GM23248 (cell line): ENCODE measurements around the gene TMEM171. TPM values are rescaled to one million over a fixed set of nuclear protein-coding genes. Genes with fewer than 3 reads are reported as not detected.

ENCODE experiments used
- DNase-seq: peaks from one replicate; pipeline ENCODE4 v3.0.0-alpha.2; 2015
- H2AFZ ChIP-seq: fragments of 200-600 bp; sonication (generic); 2 replicates; pipeline ENCODE4 v1.6.1; 2016; ENCODE audit warnings: antibody characterized with exemption
- H3F3A ChIP-seq: fragments of 200-600 bp; sonication (generic); 2 replicates; pipeline ENCODE4 v1.6.1; 2016; ENCODE audit warnings: mild to moderate bottlenecking, antibody characterized with exemption, mixed run types; ENCODE audit not compliant: insufficient read depth
- H3K27ac ChIP-seq: fragments of 200-600 bp; sonication (generic); 2 replicates; pipeline ENCODE4 v1.5.1; 2016; ENCODE audit warnings: mild to moderate bottlenecking
- H3K27me3 ChIP-seq: fragments of 200-600 bp; sonication (generic); replicated peaks from 2 replicates; pipeline ENCODE4 v1.6.1; 2016; ENCODE audit warnings: mild to moderate bottlenecking; ENCODE audit not compliant: insufficient read depth
- H3K36me3 ChIP-seq: fragments of 200-600 bp; sonication (generic); 2 replicates; pipeline ENCODE4 v1.6.1; 2016; ENCODE audit warnings: low read depth, mild to moderate bottlenecking
- H3K4me1 ChIP-seq: fragments of 200-600 bp; sonication (generic); 2 replicates; pipeline ENCODE4 v1.6.1; 2016; ENCODE audit warnings: mild to moderate bottlenecking; ENCODE audit not compliant: insufficient read depth
- H3K4me2 ChIP-seq: fragments of 200-600 bp; sonication (generic); one replicate; pipeline ENCODE4 v1.6.1; 2016; ENCODE audit warnings: mild to moderate bottlenecking; ENCODE audit not compliant: unreplicated experiment
- H3K4me3 ChIP-seq: fragments of 200-600 bp; sonication (generic); 2 replicates; pipeline ENCODE4 v1.5.1; 2016; ENCODE audit warnings: mild to moderate bottlenecking
- H3K79me2 ChIP-seq: fragments of 200-600 bp; sonication (generic); 2 replicates; pipeline ENCODE4 v1.6.1; 2016; ENCODE audit warnings: mild to moderate bottlenecking; ENCODE audit not compliant: insufficient read depth
- H3K9ac ChIP-seq: fragments of 200-600 bp; sonication (generic); 2 replicates; pipeline ENCODE4 v1.6.1; 2016; ENCODE audit warnings: mild to moderate bottlenecking
- H3K9me2 ChIP-seq: fragments of 200-600 bp; sonication (generic); 2 replicates; pipeline ENCODE4 v1.6.1; 2016; ENCODE audit warnings: mixed run types, mild to moderate bottlenecking, moderate library complexity; ENCODE audit not compliant: insufficient read depth
- H3K9me3 ChIP-seq: fragments of 200-600 bp; sonication (generic); one replicate; pipeline ENCODE4 v1.6.1; 2017; ENCODE audit warnings: low read depth
- H4K20me1 ChIP-seq: fragments of 200-600 bp; sonication (generic); 2 replicates; pipeline ENCODE4 v1.6.0; 2016; ENCODE audit not compliant: insufficient read depth
- EZH2 ChIP-seq: fragments of 200-600 bp; sonication (generic); IDR thresholded peaks from 2 replicates; pipeline ENCODE4 v1.6.1; 2018; ENCODE audit warnings: antibody characterized with exemption, mild to moderate bottlenecking; ENCODE audit not compliant: insufficient read depth, poor library complexity, severe bottlenecking
- EZH2phosphoT487 ChIP-seq: fragments of 200-600 bp; sonication (generic); IDR thresholded peaks from 2 replicates; pipeline ENCODE4 v1.6.1; 2018; ENCODE audit warnings: antibody characterized with exemption, moderate library complexity, mild to moderate bottlenecking, low read depth; ENCODE audit not compliant: insufficient read depth
- WGBS, 2 experiments: methylation state at CpG; one replicate each; pipeline ENCODE4 v1.1.6; 2015 to 2017; ENCODE audit warnings: low lambda C conversion rate in 2 of 2, low coverage in 1 of 2; ENCODE audit errors: missing lambda C conversion rate in 2 of 2; 5-methylcytosine and 5-hydroxymethylcytosine counted together
- in situ Hi-C: fragments of 300-500 bp; cut with MboI; formaldehyde crosslinking; loops from 2 replicates; pipeline ENCODE4 v1.15.0; 2020
- polyA plus RNA-seq: library from polyadenylated mRNA; unstranded; fragments of >200 nt; fragmentation: Nextera tagmentation; extraction: Ambion mirVana; gene quantifications from 2 replicates; pipeline ENCODE4 v1.2.1, GENCODE V29; 2016
- total RNA-seq: library from RNA; depleted of rRNA; stranded (reverse); fragments of >200 nt; shearing (Covaris generic); gene quantifications from 2 replicates; pipeline ENCODE4 v1.2.3, GENCODE V29; 2014; rRNA removed

The TMEM171 gene
- total and polyA plus RNA-seq, 2 experiments from 2014 or later = 6.7 to 11.0 TPM

DNA sequence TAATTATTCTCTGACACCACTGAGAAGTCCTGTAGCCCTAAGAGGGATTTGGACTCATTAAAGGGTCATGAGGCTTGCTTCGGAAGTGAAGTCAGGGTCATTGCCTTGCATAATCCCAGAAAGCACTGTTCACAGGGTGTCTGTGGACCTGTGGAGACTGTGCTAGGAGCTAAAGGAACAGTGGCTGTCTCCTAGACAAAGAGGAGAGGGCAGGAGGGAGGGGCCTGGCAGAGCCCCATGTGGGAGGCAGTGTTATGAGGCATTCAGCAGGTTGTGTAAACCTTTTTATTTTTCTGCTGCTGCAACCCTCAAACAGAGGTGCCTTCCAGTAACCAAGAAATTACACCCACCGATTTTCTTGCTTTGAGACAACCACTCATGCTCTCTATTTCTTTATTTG, 55.9 kb downstream of the TMEM171 start:
- Histone ChIP-seq H3K9me2 (no peaks in the 10 kb centered on the region), H3K27ac (no peak overlapping the region), H3K79me2 (no peaks in the 10 kb centered on the region), H3K4me1 (no peaks in the 10 kb centered on the region), H3K4me2 (no peak overlapping the region), H3K9ac (no peak overlapping the region), H3K9me3 (no peaks in the 10 kb centered on the region), H3K27me3 (no peaks in the 10 kb centered on the region), H2AFZ (no peak overlapping the region), H3F3A (no peaks in the 10 kb centered on the region), H3K4me3 (no peak overlapping the region), H3K36me3 (no peaks in the 10 kb centered on the region), H4K20me1 (no peaks in the 10 kb centered on the region)
- DNase-seq = no peak
- WGBS, 2 experiments = 56 to 65% methylated on average over 2 of the region's 2 CpGs
- TF ChIP-seq EZH2phosphoT487 (no peak), EZH2 (no peak)
- in situ Hi-C loops = no loop called here

DNA sequence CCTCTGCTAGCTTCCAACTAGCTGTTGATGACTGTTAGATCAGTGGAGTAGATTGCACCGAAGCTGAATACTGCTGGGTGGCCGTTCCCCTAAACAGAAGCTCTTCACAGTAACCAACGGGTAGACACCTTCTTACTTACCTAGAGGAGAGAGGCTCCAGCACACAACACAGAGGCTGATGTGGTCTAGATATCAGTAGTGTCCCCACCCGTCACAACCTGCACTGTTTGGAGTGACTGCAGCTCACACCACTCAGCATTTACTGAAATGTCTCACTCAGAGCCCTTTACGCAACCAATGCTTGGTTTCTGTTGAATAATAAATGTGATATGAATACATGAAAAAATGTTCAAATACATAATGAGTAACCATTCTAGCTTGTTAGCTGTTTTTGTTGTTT, 57.9 kb downstream of the TMEM171 start:
- no peak overlapping the region for H3K4me2 ChIP-seq
- no peaks in the 10 kb centered on the region for H3K79me2 ChIP-seq
- no peaks in the 10 kb centered on the region for H3F3A ChIP-seq
- H3K9me2 ChIP-seq = no peaks in the 10 kb centered on the region
- no peak overlapping the region for H3K4me3 ChIP-seq
- no peak overlapping the region for H3K27ac ChIP-seq
- 77 to 84% methylated on average over 5 of the region's 5 CpGs for WGBS, 2 experiments
- no peaks in the 10 kb centered on the region for H4K20me1 ChIP-seq
- H3K9ac ChIP-seq = no peak overlapping the region
- H3K9me3 ChIP-seq = no peaks in the 10 kb centered on the region
- no peaks in the 10 kb centered on the region for H3K36me3 ChIP-seq
- no peaks in the 10 kb centered on the region for H3K27me3 ChIP-seq
- no peak for TF ChIP-seq EZH2phosphoT487
- TF ChIP-seq EZH2 = no peak
- H2AFZ ChIP-seq = no peak overlapping the region
- DNase-seq = no peak
- H3K4me1 ChIP-seq = no peaks in the 10 kb centered on the region
- in situ Hi-C loops = no loop called here

DNA sequence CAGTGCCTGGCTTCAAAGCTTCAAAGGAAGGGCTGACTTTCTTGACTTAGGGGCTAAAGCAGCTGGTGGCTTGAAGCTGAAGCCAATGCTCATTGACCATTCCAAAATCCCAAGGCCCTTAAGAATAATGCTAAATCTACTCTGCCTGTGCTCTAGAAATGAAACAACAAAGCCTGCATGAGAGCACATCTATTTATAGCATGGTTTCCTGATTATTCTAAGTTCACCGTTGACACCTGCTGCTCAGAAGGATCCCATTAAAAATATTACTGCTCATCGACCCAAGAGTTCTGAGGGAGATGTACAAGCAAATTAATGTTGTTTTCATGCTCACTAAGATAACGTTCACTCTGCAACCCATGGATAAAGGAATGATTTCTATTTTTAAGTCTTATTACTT, 59.4 kb downstream of the TMEM171 start:
- Histone ChIP-seq H3K4me3 (no peak overlapping the region), H3K27me3 (no peaks in the 10 kb centered on the region), H3K4me1 (no peaks in the 10 kb centered on the region), H3K9me3 (no peaks in the 10 kb centered on the region), H4K20me1 (no peaks in the 10 kb centered on the region), H3K36me3 (no peaks in the 10 kb centered on the region), H3K27ac (no peak overlapping the region), H3K9ac (no peak overlapping the region), H3K4me2 (no peak overlapping the region), H3F3A (no peaks in the 10 kb centered on the region), H3K9me2 (no peaks in the 10 kb centered on the region), H3K79me2 (no peaks in the 10 kb centered on the region), H2AFZ (no peak overlapping the region)
- TF ChIP-seq EZH2 (no peak), EZH2phosphoT487 (no peak)
- 79 to 82% methylated on average over 3 of the region's 3 CpGs for WGBS, 2 experiments
- DNase-seq = no peak
- in situ Hi-C loops = no loop called here

DNA sequence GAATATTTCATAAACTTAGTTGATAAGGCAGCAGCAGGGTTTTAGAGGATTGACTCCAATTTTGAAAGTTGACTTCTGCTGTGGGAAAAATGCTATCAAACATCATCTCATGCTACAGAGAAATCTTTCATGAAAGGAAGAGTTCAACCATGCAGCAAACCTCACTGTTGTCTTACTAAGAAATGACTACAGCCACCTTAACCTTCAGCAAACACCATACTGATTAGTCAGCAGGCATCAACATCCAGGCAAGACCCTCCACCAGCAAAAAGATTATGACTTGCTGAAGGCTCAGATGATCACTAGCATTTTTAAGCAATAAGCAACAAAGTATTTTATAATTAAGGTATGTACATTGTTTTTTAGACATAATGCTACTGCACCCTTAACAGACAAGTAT, 60.2 kb downstream of the TMEM171 start:
- TF ChIP-seq EZH2phosphoT487 = no peak
- TF ChIP-seq EZH2 = no peak
- no peak overlapping the region for H3K27ac ChIP-seq
- H3K27me3 ChIP-seq = no peaks in the 10 kb centered on the region
- no peak overlapping the region for H2AFZ ChIP-seq
- no peaks in the 10 kb centered on the region for H3K36me3 ChIP-seq
- no peaks in the 10 kb centered on the region for H3F3A ChIP-seq
- H3K9me3 ChIP-seq = no peaks in the 10 kb centered on the region
- in situ Hi-C loops = no loop called here
- H3K9me2 ChIP-seq = no peaks in the 10 kb centered on the region
- no peak overlapping the region for H3K4me2 ChIP-seq
- no peaks in the 10 kb centered on the region for H4K20me1 ChIP-seq
- H3K4me3 ChIP-seq = no peak overlapping the region
- H3K79me2 ChIP-seq = no peaks in the 10 kb centered on the region
- H3K4me1 ChIP-seq = no peaks in the 10 kb centered on the region
- DNase-seq = no peak
- H3K9ac ChIP-seq = no peak overlapping the region

Other genes with a start within 250 kb of the TMEM171 start
- gene FCHO2, start 164.5 kb upstream of the TMEM171 start, total RNA-seq = 18.6 and 25.8 TPM in 2 replicates
- gene FCHO2, start 164.5 kb upstream of the TMEM171 start, polyA plus RNA-seq = 13.5 and 13.8 TPM in 2 replicates
- gene TMEM174, start 52.6 kb downstream of the TMEM171 start, total RNA-seq = not detected in 2 replicates
- gene TMEM174, start 52.6 kb downstream of the TMEM171 start, polyA plus RNA-seq = not detected in 2 replicates